ENCODE data around the gene ZNF268.
"Not testable (repeated sequence)": the region's sequence is repeated elsewhere in the genome, so short reads cannot be mapped to it uniquely, and the experiment has no call there.

Gene ZNF268

DNA sequence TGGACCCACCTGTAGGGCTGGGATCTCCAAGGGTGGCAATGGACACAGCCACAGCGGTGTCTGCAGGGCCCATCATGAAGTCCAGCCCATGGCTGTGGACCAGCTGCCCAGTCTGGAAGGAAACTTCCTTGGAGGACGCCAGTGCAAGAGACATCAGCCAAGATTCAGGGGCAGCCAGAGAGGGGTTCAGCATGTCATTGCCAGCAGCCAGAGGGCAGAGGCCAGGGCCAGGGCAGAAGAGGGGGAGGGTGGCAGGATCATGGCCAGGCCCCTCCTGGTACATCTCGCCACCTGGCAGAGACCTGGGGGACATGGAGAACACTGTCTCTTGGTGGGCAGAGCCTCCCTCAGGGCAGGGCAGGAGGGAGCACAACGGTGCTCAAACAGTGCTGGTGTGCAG, 44.2 kb downstream of the ZNF268 start:
- no peak for DNase-seq

DNA sequence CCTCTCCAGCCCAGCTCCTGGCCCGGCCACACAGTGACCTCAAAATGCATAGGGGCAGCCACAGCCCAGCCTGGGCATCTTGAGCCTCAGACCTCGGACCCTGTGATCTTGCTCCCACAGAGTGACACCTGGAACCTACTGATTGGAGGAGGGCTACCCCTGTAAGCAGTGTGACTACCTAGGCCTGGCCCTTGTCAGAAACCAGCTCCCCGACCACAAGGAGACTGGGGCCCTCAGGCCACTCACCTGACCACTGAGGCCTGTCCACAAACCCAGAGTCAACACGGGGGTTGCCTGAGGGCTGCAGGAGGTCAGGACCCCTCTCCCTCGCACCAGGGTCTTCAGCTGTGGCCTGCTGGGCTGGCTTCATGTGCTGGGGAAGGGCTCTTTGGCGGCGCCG, 45.4 kb downstream of the ZNF268 start:
- DNase-seq: no peak

DNA sequence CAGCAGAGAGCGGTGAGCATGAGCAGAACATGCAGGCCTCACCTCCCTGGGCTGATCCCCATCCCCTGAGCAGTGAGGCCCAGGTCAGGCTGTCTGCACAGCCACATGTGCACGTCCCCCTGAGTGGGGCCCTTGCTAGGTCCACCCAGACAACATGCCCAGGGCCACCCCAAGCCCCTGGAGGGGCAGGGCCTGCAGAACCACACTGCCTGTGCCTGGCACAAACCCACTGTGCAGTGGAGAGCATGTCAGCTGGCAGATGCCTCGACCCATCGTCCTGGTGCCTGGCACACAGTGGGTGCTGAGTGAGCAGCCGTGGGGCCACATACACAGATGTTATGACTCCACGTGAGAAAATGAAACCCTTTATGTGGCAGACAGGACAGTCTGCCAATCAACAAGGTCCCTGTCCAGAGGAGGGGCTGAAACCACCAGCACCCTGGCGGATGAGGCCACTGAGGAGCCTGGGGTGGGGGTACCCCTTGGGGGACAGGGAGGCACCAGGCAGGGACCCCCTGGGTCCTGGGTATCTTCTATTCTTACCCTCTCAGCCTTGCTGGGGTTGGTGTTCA, 46.1 kb downstream of the ZNF268 start:
- no peak for DNase-seq

- no peak for DNase-seq
These were observed 49.7 kb downstream of the ZNF268 start for GRCh38 chr12:133231001-133231400.

- no peak for DNase-seq
These were observed 51.7 kb downstream of the ZNF268 start for GRCh38 chr12:133233006-133233405.

DNA sequence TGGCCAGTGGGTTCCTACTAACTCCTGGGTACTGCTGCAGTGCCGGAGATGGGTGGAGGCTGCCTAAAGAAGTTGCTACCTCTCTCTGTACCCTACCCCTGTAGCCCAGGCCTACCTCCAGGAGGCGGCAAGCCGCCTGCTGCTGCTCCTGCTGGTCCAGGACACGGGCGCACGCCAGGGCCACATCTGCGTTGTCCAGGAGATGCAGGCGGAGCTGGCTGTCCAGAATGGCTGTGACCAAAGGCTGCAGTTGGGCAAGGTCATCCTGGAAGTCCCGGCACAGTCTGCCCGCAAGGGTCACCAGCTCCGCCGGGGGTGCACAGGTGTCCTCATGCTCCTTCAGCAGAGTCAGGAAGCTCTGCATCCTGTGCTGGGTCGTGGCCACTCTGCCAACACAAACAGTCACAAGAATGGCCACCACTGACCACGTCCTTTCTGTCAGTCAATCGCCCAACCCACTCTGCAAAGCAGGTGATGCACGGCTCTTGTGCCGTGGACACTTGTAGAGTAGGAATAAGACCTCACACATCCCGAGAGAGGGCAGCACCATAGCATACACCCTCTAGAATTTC, 52.8 kb downstream of the ZNF268 start:
- DNase-seq: no peak

DNA sequence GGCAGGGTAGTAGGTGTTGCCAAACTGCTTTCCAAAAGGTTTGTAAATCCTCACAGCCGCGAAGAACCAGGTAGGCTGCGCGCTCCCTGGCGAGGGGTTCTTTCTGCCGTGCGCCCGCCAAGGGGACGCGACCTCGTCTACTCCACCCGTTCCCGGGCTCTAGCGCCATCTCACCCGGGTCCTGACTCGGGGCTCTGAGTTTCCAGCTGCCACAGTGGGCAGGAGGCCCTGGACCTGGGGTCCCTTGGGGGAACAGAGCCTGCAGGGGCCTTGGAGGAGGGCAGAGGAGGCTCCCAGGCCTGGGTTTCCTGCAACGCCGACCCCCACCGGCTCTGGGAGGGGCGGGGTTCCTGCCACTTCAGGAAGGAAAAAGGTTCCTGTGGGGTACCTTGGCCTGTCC, 53.7 kb downstream of the ZNF268 start:
- no peak for DNase-seq

DNA sequence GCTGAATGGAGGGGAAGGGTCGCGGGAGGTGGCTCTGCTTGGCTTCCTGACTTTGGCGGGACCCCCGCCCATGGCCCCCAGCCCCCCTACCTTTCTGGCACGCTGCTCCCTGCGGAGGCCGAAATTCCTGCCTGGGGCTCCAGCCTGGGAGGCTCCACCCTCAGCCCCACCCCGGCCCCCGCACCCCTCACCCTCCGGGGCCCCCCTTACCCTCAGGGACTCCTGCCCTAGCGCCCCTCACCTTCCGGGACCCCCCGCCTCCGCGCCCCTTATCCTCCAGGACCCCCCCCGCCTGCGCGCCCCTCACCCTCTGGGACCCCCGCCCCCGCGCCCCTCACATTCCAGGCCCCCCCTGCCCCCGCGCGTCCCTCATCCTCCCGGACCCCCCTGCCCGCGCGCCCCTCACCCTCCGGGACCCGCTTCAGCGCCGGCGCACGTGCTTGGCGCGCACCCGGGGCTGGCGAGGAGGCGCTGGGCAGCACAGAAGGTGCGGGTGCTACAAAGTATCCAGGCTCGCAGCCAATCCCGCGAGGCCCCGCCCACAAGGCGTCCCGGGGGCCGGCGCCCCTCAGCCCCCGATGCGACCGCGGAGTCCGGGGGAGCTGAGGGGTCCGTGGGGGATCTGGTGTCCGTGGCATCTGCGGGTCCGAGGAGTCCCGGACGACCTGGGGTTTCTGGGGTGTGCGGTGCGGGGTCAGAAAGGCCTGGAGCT, 54.3 kb downstream of the ZNF268 start, which contains the start of gene ANHX:
Gene ANHX (minus strand): TSS at position 477 of the 712 bp plus-strand sequence. CDS start 1,521 bp downstream, outside the sequence.
- DNase-seq: no peak

GRCh38 chr12:133236144-133236543, 54.8 kb downstream of the ZNF268 start:
- DNase-seq: no peak

- no peak for DNase-seq
These were observed 55.3 kb downstream of the ZNF268 start for GRCh38 chr12:133236556-133236955.

DNA sequence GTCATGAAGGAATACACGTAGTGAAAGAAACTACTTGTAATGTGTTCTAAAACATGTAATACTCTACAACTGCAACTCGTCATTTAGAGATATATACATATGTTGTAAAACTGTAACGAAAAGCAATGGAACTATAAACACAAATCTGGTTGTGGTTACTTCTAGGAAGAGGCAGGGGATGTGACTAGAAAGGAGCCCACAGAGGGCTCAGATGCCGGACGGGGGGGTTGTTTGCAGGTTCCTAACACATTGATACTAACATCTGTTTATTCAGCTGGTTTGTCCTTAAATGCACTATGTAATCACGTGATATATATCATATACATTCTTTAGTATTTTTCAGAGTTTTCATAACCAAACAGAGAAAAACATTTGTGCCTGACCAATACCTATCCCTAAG, 70.4 kb downstream of the ZNF268 start:
- no peak for DNase-seq

GRCh38 chr12:133255833-133256232, 74.5 kb downstream of the ZNF268 start:
- DNase-seq: not testable (repeated sequence)

DNA sequence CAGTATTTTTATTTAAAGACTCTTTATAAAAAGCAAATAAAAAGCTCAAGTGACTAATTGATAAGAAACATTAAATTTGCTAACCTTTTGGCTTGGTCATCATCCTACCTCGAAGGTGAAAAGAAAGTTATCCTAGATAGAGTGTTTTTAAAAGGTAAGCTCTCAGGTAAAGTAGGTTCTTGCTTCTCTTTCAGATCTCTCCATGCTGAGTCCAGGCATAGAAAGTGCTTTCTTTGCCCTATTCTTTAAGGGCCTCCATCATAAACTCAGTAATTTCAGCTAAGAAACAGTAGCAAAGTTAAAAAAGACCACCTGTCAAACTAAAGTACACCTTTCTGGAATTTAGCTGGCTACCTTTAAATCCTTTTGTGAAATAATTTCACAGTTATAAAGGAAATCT, 75.0 kb downstream of the ZNF268 start:
- DNase-seq: no peak

- DNase-seq: no peak
These were observed 82.9 kb downstream of the ZNF268 start for GRCh38 chr12:133264173-133264572.

All from right kidney (tissue), 1 donor.